GM12872 (cell line): ENCODE results near the gene UTP4.

Experiments
- CTCF ChIP-seq: IDR thresholded peaks from 3 replicates; pipeline ENCODE4 v1.5.1; 2011; ENCODE audit warnings: low read depth, mild to moderate bottlenecking, low read length, moderate library complexity; ENCODE audit not compliant: insufficient read depth

Gene UTP4

DNA sequence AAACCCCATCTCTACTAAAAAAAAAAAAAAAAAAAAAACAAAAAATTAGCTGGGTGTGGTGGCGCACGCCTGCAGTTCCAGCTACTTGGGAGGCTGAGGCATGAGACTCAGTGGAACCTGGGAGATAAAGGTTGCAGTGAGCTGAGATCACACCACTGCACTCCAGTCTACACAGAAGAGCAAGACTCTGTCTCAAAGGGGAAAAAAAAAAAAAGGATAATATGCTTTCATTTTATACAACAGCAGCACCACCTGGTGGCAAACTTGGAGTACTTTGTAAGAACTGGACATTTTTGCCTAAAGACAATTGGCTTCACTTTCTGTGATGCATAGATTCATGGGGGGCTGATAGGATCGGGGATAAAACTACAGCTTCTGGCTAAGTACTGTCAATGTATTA, 8.5 kb upstream of the UTP4 start:
- TF ChIP-seq CTCF = peak; percentile 61

- TF ChIP-seq CTCF = no peak
These were observed 6.2 kb upstream of the UTP4 start for GRCh38 chr16:69126221-69126620.

DNA sequence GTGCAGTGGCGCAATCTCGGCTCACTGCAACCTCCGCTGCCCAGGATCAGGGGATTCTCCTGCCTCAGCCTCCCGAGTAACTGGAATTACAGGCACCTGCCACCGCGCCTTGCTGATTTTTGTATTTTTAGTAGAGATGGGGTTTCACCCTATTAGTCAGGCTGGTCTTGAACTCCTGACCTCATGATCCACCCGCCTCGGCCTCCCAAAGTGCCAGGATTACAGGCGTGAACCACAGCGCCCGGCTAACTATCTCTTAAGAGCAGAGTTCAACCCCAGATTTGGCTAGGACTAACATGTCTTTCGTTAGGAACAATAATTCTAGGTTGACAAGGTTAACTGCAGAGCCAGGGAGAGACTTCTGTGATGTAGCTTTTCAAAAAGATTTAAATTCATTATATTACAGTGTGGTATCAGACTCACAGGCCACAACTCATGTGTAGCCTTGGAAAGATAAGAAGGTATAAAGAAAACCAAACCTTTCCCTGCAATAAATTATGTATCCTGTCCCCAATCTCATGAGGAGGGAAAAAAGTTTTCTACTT, 4.4 kb upstream of the UTP4 start:
- TF ChIP-seq CTCF = no peak

GRCh38 chr16:69130461-69130860, 2.0 kb upstream of the UTP4 start:
- TF ChIP-seq CTCF = no peak

DNA sequence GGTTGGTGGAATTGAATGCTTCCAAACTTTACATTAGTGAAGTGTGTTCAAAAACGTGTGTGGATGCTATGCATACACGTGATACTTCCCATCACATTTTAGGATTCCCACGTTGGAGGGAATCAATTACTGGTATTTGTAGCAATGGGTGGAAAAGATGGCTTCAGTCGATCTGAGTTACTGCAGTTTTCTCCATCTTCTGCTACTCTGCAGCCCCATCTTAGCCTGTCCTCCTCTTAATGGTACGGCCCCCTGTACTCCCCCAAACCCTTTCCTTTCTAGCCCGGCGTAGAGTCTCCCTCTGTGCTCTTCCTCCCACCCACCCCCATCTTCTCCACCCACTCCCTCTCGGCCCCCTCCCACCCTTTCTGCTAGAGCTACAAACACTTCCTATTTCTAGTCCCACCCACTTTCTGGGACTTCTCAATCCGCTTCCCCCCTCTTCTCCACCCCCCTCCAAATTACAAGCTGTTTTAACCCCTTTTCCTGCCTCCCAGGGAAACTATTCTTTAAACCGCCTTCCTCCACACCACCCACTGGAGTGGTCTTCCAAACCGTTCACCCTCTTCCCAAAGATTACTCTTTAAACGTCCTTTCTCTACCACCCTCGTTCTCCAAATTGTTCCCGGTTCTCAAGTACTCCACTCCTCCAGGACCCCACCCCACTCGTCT, 1.1 kb upstream of the UTP4 start:
- no peak for TF ChIP-seq CTCF

DNA sequence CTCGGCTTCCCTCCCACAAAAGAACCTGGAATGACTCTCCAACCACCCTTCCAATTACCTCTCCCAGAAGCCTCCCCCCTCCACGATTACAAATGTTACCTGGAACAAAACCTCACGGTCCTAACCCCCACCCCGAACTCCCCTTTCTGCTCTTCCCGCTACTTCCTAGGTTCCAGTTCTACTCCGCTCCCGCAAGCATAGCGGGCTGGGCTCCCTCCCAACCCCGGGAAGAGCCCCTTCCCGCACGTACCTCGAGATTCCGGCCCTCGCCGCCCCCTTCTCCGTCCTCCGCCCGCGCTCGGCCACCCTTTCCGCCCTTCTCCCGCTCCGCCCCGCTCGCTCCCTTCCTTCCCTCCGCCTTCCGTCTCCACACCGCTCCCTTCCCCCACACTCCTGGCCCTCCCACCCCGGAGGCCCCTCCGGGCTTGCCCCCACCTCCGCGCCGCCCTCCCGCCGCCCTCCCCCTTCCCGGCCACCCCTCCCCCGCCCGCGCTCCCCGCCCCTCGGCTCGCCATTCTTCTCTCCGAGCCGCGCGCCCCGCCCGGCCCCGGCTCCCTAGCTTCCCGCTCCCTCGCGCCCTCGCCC, 518 bp upstream of the UTP4 start:
- no peak for TF ChIP-seq CTCF

DNA sequence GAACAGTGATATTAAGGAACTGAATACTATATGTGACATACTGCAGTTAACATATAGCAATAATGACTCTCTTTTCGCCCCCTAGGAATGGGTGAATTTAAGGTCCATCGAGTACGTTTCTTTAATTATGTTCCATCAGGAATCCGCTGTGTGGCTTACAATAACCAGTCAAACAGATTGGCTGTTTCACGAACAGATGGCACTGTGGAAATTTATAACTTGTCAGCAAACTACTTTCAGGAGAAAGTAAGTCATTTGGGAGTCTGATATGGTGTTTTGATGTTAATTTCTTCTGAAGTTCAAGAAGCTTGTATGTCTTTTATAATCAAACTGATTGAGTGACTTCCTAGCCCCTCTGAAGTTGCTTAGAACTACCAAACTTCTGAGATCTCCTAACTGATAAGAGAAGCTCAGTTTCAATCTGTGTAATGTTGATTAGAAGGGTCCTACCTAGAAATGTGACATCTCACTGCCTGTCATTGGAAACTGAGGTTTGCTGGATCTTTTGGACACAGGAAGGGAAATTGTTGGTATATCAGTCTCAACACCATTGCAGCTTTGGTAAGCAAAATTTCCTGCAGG, 1.0 kb downstream of the UTP4 start:
- TF ChIP-seq CTCF = no peak
